ENCODE data around the gene RAPGEF5.

The RAPGEF5 gene

DNA sequence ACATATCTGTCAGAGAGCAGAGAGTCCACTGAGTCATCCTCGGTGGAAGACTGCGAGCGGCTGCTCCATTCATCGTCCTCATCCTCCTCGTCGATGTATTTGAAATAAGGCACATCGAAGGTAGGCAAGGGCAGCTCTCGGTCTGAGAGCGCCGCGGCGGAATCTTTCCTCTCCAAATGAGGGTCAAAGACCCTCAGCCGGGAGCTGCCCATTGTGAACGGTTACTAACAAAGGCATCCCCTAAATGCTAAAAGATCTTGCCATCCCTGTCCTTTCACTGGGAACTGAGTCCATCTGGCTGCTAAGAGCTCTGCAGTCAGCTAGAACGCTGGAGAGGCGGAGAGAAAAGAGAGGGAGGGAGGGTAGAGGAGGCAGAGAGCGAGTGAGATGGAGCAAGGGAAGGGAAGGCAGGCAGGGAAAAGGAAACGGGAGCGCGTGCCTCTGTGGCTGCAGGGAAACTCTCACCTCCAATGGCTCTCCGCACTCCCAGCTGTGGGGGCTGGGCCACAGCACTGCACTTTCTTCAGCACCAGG is 163.4 kb downstream of the RAPGEF5 start:
- Histone ChIP-seq H3K27ac (no peak overlapping the region), H3K36me3 (replicated peaks) (no peaks in the 10 kb centered on the region), H3K4me3 (ENCODE audit: low read depth, low read length) (peak overlapping the region; percentile 18), H3K27me3 (replicated peaks) (no peaks in the 10 kb centered on the region)
- in situ Hi-C loops (cut with HindIII; ENCODE audit: low pct_ligation_motif_present, low sequenced_read_pairs) = no loop called here
- TF ChIP-seq, protein P1, sequence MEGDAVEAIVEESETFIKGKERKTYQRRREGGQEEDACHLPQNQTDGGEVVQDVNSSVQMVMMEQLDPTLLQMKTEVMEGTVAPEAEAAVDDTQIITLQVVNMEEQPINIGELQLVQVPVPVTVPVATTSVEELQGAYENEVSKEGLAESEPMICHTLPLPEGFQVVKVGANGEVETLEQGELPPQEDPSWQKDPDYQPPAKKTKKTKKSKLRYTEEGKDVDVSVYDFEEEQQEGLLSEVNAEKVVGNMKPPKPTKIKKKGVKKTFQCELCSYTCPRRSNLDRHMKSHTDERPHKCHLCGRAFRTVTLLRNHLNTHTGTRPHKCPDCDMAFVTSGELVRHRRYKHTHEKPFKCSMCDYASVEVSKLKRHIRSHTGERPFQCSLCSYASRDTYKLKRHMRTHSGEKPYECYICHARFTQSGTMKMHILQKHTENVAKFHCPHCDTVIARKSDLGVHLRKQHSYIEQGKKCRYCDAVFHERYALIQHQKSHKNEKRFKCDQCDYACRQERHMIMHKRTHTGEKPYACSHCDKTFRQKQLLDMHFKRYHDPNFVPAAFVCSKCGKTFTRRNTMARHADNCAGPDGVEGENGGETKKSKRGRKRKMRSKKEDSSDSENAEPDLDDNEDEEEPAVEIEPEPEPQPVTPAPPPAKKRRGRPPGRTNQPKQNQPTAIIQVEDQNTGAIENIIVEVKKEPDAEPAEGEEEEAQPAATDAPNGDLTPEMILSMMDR (IDR thresholded peaks at IDR 0.05; ENCODE audit: low read depth, low read length, missing control alignments) = no peak
- no peak for DNase-seq

DNA sequence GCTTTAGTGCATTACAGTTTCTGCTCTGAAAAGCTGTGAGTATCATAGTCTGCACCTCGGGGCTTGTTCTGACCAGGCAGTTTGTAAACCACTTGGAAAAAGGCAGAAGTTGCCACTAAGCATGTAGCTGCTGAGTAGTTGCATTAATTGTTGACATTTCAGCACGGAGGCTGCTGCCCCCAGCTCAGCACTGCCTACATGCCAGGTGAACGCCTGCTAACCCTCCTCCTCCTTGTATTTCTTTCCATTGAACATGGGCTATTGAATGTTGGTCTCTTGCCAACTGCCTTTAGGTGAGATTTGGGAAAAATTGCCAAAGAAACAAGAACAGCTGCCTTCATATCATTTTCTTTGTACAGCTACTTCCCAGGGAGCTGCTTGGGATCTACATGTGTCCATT is 164.2 kb downstream of the RAPGEF5 start:
- Histone ChIP-seq H3K27ac (no peak overlapping the region), H3K36me3 (replicated peaks) (no peaks in the 10 kb centered on the region), H3K27me3 (replicated peaks) (no peaks in the 10 kb centered on the region), H3K4me3 (ENCODE audit: low read depth, low read length) (no peak overlapping the region)
- TF ChIP-seq, protein P1 (IDR thresholded peaks at IDR 0.05; ENCODE audit: low read depth, low read length, missing control alignments) = no peak
- in situ Hi-C loops (cut with HindIII; ENCODE audit: low pct_ligation_motif_present, low sequenced_read_pairs) = no loop called here
- no peak for DNase-seq

GRCh38 chr7:22190736-22191135 is 166.2 kb downstream of the RAPGEF5 start:
- Histone ChIP-seq H3K27me3 (replicated peaks) (no peaks in the 10 kb centered on the region), H3K27ac (no peak overlapping the region), H3K36me3 (replicated peaks) (no peaks in the 10 kb centered on the region), H3K4me3 (ENCODE audit: low read depth, low read length) (no peak overlapping the region)
- in situ Hi-C loops (cut with HindIII; ENCODE audit: low pct_ligation_motif_present, low sequenced_read_pairs) = no loop called here
- no peak for DNase-seq
- TF ChIP-seq, protein P1 (IDR thresholded peaks at IDR 0.05; ENCODE audit: low read depth, low read length, missing control alignments) = no peak

DNA sequence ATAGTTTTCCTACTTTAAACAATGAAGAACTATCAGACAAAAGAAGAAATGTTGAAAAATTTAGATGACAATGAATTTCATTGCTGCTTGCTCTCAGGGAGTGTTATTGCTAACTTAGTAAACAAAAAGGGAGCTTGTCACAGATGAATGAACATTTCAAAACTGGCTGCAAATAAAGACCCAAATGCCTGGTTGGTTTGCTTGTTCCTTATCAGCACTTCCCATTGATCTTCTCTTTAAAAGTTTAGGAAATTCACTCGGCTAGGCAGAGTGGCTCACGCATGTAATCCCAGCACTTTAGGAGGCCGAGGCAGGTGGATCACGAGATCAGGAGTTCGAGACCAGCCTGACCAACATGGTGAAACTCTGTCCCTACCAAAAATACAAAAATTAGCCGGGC is 167.2 kb downstream of the RAPGEF5 start:
- in situ Hi-C loops (cut with HindIII; ENCODE audit: low pct_ligation_motif_present, low sequenced_read_pairs) = no loop called here
- no peaks in the 10 kb centered on the region for H3K36me3 ChIP-seq (replicated peaks)
- DNase-seq = no peak
- TF ChIP-seq, protein P1 (IDR thresholded peaks at IDR 0.05; ENCODE audit: low read depth, low read length, missing control alignments) = no peak
- H3K4me3 ChIP-seq (ENCODE audit: low read depth, low read length) = no peak overlapping the region
- H3K27ac ChIP-seq = no peak overlapping the region
- no peaks in the 10 kb centered on the region for H3K27me3 ChIP-seq (replicated peaks)

- in situ Hi-C loops (cut with HindIII; ENCODE audit: low pct_ligation_motif_present, low sequenced_read_pairs) = no loop called here
- DNase-seq = no peak
- H3K4me3 ChIP-seq (ENCODE audit: low read depth, low read length) = no peak overlapping the region
- TF ChIP-seq, protein P1 (IDR thresholded peaks at IDR 0.05; ENCODE audit: low read depth, low read length, missing control alignments) = no peak
- H3K36me3 ChIP-seq (replicated peaks) = no peaks in the 10 kb centered on the region
- no peaks in the 10 kb centered on the region for H3K27me3 ChIP-seq (replicated peaks)
- no peak overlapping the region for H3K27ac ChIP-seq
These were observed 167.7 kb downstream of the RAPGEF5 start for GRCh38 chr7:22189230-22189629.

GRCh38 chr7:22187691-22188348 is 169.1 kb downstream of the RAPGEF5 start:
- Histone ChIP-seq H3K27ac (no peak overlapping the region), H3K27me3 (replicated peaks) (no peaks in the 10 kb centered on the region), H3K4me3 (ENCODE audit: low read depth, low read length) (no peak overlapping the region), H3K36me3 (replicated peaks) (no peaks in the 10 kb centered on the region)
- TF ChIP-seq, protein P1 (IDR thresholded peaks at IDR 0.05; ENCODE audit: low read depth, low read length, missing control alignments) = no peak
- DNase-seq = no peak
- in situ Hi-C loops (cut with HindIII; ENCODE audit: low pct_ligation_motif_present, low sequenced_read_pairs) = no loop called here

All from brain microvascular endothelial cell (primary cell).